Urothelium cell line (cell line): ENCODE data around the gene ELOVL6.
A peak's percentile ranks its signal among the peaks of the same experiment; 100 is the strongest.
"Not testable (repeated sequence)": the region's sequence is repeated elsewhere in the genome, so short reads cannot be mapped to it uniquely, and the experiment has no call there.

Experiments
- DNase-seq: peaks from one replicate; pipeline ENCODE4 v3.0.0; 2011; ENCODE audit warnings: low spot score, mixed read lengths
- FAIRE-seq: peaks from 2 replicates; lab custom pipeline; 2011; peaks lifted over from hg19 to GRCh38; lab: Jason Lieb, UNC

Gene ELOVL6

GRCh38 chr4:110197529-110198042, 829 bp downstream of the ELOVL6 start:
- no peak for FAIRE-seq
- peak; percentile 37 for DNase-seq

GRCh38 chr4:110196871-110197528, 1.4 kb downstream of the ELOVL6 start:
- peak; percentile 59 for DNase-seq
- no peak for FAIRE-seq

- no peak for FAIRE-seq
- DNase-seq, result peak; percentile 60
Observed at GRCh38 chr4:110196206-110196870, 2.1 kb downstream of the ELOVL6 start.

GRCh38 chr4:110195561-110196205, 2.7 kb downstream of the ELOVL6 start:
- no peak for DNase-seq
- FAIRE-seq, result no peak

- FAIRE-seq, result no peak
Observed at GRCh38 chr4:110193822-110194761, 4.3 kb downstream of the ELOVL6 start.

GRCh38 chr4:110193287-110193686, 5.1 kb downstream of the ELOVL6 start:
- DNase-seq, FAIRE-seq: not testable (repeated sequence)

More at GRCh38 chr4:110193822-110194761, 4.3 kb downstream of the ELOVL6 start:
- peak; percentile 16 for DNase-seq

GRCh38 chr4:110190249-110190648, 8.2 kb downstream of the ELOVL6 start:
- FAIRE-seq (no peak), DNase-seq (no peak)

GRCh38 chr4:110188113-110188512, 10.3 kb downstream of the ELOVL6 start:
- DNase-seq (no peak), FAIRE-seq (no peak)

GRCh38 chr4:110184791-110185155, 13.6 kb downstream of the ELOVL6 start:
- DNase-seq (no peak), FAIRE-seq (no peak)

GRCh38 chr4:110184140-110184790, 14.2 kb downstream of the ELOVL6 start:
- DNase-seq, result no peak
- no peak for FAIRE-seq

- no peak for DNase-seq
- no peak for FAIRE-seq
Observed at GRCh38 chr4:110183643-110184042, 14.8 kb downstream of the ELOVL6 start.

GRCh38 chr4:110183058-110183457, 15.4 kb downstream of the ELOVL6 start:
- FAIRE-seq, result no peak
- DNase-seq, result no peak

GRCh38 chr4:110181890-110182289, 16.5 kb downstream of the ELOVL6 start:
- DNase-seq (no peak), FAIRE-seq (no peak)

GRCh38 chr4:110175634-110176033, 22.8 kb downstream of the ELOVL6 start:
- DNase-seq (no peak), FAIRE-seq (no peak)

GRCh38 chr4:110172972-110173371, 25.4 kb downstream of the ELOVL6 start:
- no peak for FAIRE-seq
- no peak for DNase-seq

- FAIRE-seq (no peak), DNase-seq (no peak)
Observed at GRCh38 chr4:110171971-110172370, 26.4 kb downstream of the ELOVL6 start.

GRCh38 chr4:110170861-110171260, 27.6 kb downstream of the ELOVL6 start:
- FAIRE-seq (no peak), DNase-seq (no peak)

- FAIRE-seq, result no peak
- peak; percentile 56 for DNase-seq
Observed at GRCh38 chr4:110165382-110166286, 32.8 kb downstream of the ELOVL6 start.

GRCh38 chr4:110164856-110165255, 33.6 kb downstream of the ELOVL6 start:
- DNase-seq (no peak), FAIRE-seq (no peak)
